ENCODE results near the gene VWA7.

DNA sequence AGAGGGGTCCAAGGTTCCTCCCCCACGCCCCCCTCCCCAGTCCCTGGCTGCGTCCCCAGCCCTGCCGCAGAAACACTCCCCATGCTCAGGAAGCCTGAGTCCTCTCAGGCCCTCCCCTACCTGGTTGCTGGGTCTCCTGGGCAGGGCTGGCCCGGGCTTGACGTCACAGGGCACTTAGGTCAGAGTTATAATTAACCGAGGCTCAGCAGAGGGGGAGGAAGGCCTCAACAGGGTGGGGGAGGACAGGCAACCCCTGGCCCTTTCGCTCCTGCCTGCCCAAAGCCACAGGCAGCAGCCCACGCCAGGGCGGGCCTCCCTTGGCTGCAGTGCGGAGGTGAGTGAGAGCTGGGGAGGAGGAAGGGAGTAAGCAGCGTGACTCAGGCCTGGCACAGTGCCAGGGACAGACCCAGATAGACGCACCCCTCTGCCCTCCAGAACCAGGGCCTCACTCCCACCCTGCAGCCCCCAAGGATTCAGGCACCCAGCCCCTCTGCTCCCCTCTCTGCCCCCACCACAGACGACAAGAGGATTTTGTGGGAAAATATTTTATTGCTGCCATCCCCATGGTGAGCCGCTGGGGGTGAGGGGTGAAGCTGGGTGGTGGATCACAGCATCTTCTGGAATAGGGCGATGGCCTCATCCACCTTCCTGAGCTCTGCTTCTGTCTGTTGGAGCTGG is at the start of gene VWA7:
- TF ChIP-seq GATA2 (IDR thresholded peaks at IDR 0.05; ENCODE audit: low read depth, low read length) = no peak
- TF ChIP-seq GATA3 (IDR thresholded peaks at IDR 0.05; ENCODE audit: low read depth, low read length) = no peak

Measured in SH-SY5Y (cell line).